ENCODE results near the gene TMSB15B. TPM values are rescaled to one million over a fixed set of nuclear protein-coding genes. Genes with fewer than 3 reads are reported as not detected.

Gene TMSB15B
- total RNA-seq, 1 donor from 2014 or later, result 1.5 TPM

Other genes starting within 250 kb of the TMSB15B start
- 0.56 TPM in 1 of 2 replicates, not detected in the other for gene PLP1, start 185.8 kb upstream of the TMSB15B start, total RNA-seq
- gene RAB9B, start 130.4 kb upstream of the TMSB15B start, total RNA-seq, result 2.1 and 2.9 TPM in 2 replicates
- not detected in 2 replicates for gene H2BW1, start 51.1 kb downstream of the TMSB15B start, total RNA-seq
- gene H2BW2, start 77.3 kb downstream of the TMSB15B start, total RNA-seq, result not detected in 2 replicates
- gene TMSB15C, start 113.6 kb downstream of the TMSB15B start, total RNA-seq, result 3.2 and 3.4 TPM in 2 replicates
- 0.26 and 0.40 TPM in 2 replicates for gene ZCCHC18, start 149.9 kb downstream of the TMSB15B start, total RNA-seq
- gene SLC25A53, start 194.4 kb downstream of the TMSB15B start, total RNA-seq, result 3.9 and 5.3 TPM in 2 replicates
- 29.1 and 39.1 TPM in 2 replicates for gene FAM199X, start 203.8 kb downstream of the TMSB15B start, total RNA-seq